GM18870 (cell line): ENCODE measurements around the gene CLDN24.

Experiments used
- ATAC-seq: cut with Tn5 transposase; IDR thresholded peaks from one replicate; pipeline ENCODE4 v1.9.1; 2021; ENCODE audit warnings: moderate library complexity; ENCODE audit not compliant: unreplicated experiment

The CLDN24 gene

GRCh38 chr4:183286590-183287308 lies 35.5 kb downstream of the CLDN24 start:
- ATAC-seq = peak; percentile 20

DNA sequence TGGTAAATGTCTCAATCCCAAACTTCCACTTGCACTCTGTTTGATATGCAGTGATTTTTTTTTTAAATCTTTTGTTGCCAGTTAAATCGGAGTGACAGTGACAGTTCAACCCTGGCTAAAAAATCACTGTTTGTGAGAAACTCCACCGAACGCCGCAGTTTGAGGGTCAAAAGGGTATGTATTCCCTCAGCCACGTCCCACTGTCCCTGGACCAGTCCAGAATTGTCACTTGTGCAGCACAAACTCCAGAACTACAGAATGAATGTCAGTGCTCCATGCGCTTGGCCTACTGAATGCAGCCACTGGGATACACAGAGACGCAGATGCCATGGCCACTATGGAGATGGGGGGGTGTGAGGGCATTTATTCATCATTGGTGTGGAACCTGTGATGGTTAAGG lies 36.3 kb downstream of the CLDN24 start:
- no peak for ATAC-seq

- no peak for ATAC-seq
Measured at GRCh38 chr4:183284965-183285364, 37.3 kb downstream of the CLDN24 start.

- ATAC-seq = no peak
Measured at GRCh38 chr4:183284258-183284785, 37.9 kb downstream of the CLDN24 start.

DNA sequence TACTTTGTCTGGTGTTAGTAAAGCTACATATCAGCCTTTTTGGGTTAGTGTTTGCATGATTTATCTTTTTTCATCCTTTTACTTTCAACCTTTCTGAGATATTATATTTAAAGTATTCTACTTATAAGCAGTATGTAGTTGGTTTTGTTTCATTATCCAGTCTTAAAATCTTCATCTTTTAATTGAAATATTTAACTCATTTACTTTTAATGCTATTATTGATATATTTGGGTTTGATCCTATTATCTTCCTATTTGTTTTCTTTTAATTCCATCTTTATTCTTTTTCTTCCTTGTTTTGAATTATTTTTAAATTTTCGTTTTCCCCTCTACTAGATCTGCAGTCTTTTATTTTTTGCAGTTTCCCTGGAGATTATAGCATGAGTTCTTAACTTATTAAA lies 46.1 kb downstream of the CLDN24 start:
- no peak for ATAC-seq

GRCh38 chr4:183272384-183272783 lies 49.8 kb downstream of the CLDN24 start:
- ATAC-seq = no peak
